Cardiac ventricle fibroblast (primary cell): ENCODE data around the gene SRPX2. TPM values are rescaled to one million over a fixed set of nuclear protein-coding genes. Genes with fewer than 3 reads are reported as not detected.

Source experiments
- total RNA-seq: library from RNA; depleted of rRNA; stranded (reverse); fragments of >200 nt; gene quantifications from 2 replicates; pipeline ENCODE4 v1.2.3, GENCODE V29; 2015

SRPX2 gene, protein sequence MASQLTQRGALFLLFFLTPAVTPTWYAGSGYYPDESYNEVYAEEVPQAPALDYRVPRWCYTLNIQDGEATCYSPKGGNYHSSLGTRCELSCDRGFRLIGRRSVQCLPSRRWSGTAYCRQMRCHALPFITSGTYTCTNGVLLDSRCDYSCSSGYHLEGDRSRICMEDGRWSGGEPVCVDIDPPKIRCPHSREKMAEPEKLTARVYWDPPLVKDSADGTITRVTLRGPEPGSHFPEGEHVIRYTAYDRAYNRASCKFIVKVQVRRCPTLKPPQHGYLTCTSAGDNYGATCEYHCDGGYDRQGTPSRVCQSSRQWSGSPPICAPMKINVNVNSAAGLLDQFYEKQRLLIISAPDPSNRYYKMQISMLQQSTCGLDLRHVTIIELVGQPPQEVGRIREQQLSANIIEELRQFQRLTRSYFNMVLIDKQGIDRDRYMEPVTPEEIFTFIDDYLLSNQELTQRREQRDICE
- 160 and 169 TPM in 2 replicates for total RNA-seq

GRCh38 chrX:100643956-100644860 is at the start of gene SRPX2:
TSS of gene SRPX2 (plus strand) at chrX:100644199. CDS start at chrX:100646323, 2,124 bp downstream.

GRCh38 chrX:100636321-100636991 is 7.5 kb upstream of the SRPX2 start, which contains the start of gene TSPAN6:
TSS of gene TSPAN6 (minus strand) at chrX:100636806. CDS start at chrX:100636694, 112 bp downstream.

Other genes starting within 250 kb of the SRPX2 start
- 0.06 and 0.10 TPM in 2 replicates for gene PCDH19, start 233.9 kb upstream of the SRPX2 start, total RNA-seq
- 0.10 TPM in 1 of 2 replicates, not detected in the other for gene TNMD, start 59.3 kb upstream of the SRPX2 start, total RNA-seq
- 21.9 and 24.9 TPM in 2 replicates for gene TSPAN6, start 7.4 kb upstream of the SRPX2 start, total RNA-seq
- 1.3 and 2.0 TPM in 2 replicates for gene SYTL4, start 87.9 kb downstream of the SRPX2 start, total RNA-seq
- gene CSTF2, start 176.2 kb downstream of the SRPX2 start, total RNA-seq, result 9.9 and 10.9 TPM in 2 replicates
- not detected in 2 replicates for gene NOX1, start 230.2 kb downstream of the SRPX2 start, total RNA-seq